Amniotic stem cell (primary cell): ENCODE measurements around the gene PNPLA7.
"Not testable (repeated sequence)": the region's sequence is repeated elsewhere in the genome, so short reads cannot be mapped to it uniquely, and the experiment has no call there.

ENCODE experiments used
- DNase-seq: peaks from one replicate; lab custom pipeline; 2025; lab: John Stamatoyannopoulos, UW

The PNPLA7 gene

DNA sequence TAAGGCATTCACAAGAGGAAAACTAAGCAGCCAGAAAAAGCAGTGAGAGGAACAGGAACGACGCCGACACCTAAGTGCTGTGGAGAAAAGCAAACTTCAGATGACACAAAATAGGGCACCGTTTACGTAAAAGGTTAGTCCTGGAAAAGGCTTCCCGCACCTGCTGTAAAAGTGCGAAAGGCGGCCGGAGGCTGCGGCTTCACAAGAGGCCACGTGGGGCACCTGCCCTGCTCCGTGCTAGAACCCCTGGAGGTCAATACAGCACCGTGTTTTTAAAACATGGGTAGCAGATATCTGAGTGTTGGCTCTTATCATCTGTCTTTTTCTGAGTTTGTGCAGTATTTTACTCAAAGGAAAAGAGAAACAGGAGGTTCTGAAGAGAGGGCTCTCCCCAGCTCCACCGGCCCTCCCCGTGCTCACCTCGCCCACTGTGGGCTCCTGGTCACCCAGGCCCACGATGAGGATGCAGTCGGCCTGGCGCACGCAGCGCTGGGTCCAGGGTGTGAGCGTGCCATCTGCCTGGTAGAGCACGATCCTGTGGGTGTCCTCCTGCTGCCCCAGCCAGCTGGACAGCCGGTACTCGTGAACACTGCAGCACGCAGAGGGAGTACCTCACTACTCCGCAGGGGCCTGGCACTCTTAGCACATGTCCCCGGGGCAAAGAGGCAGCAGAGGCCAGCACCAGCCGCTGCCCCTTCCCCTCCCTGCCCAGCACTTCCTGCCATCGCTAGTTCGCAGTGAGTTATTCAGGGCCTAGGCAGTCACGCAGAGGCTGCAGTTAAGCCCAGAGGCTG, 70.1 kb downstream of the PNPLA7 start:
- DNase-seq = no peak

DNA sequence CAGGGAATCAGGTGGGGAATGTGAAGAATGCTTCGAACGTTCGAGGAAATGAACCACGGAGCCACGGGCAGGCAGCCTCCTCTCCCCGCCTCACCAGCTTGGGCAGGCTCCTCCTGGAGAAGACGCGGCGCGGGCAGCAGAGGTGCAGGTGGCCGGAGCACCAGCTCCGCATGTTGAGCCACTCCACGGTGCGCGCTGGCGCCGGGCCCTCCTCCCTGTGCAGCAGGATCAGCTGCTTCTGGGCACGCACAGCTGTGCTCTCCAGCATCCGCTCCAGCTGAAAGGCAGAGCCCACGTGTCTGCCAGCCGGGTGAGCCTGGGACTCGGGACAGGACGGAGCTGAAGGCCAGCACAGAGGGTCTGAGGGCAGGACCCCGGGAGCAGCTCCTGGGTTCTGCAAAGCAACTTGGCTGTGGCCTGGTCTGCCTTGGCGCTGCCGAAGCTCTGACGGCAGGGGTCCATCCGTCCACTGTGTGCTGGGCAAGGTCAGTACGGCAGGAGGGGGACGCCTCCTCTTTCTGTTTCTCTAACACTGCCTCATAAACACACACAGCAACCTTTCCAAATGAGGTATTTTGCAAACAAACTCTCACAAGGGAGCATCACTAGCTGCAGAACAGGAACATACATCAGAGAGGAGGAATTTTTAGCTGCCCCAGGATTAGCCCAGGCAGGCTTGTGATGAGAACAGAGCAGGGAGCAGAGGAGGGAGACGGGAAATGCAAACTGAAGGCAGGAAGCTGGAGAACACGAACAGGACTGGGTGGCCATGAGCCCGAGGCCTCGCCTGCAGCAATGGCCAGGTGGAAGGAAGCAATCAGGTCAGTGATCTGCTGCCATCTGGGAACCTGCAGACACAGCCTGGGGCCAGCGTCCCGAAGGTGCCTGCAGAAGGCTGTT, 71.0 kb downstream of the PNPLA7 start:
- no peak for DNase-seq

DNA sequence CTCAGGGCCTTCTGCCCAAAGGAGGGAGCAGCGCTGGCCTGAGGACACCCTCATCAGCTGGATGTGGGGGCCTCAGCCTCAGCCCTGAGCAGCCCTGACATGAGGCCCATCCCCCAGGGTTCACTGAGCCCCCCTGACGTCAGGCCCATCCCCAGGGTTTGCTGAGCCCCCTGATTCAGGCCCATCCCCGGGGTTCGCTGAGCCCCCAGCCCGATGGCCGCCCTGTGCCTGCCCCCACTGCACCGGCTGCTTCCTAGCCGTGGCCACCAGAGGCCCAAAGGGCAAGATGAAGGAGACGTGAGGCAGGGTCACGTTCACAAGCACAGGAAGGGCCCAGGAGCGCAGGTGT, 71.6 kb downstream of the PNPLA7 start:
- no peak for DNase-seq

DNA sequence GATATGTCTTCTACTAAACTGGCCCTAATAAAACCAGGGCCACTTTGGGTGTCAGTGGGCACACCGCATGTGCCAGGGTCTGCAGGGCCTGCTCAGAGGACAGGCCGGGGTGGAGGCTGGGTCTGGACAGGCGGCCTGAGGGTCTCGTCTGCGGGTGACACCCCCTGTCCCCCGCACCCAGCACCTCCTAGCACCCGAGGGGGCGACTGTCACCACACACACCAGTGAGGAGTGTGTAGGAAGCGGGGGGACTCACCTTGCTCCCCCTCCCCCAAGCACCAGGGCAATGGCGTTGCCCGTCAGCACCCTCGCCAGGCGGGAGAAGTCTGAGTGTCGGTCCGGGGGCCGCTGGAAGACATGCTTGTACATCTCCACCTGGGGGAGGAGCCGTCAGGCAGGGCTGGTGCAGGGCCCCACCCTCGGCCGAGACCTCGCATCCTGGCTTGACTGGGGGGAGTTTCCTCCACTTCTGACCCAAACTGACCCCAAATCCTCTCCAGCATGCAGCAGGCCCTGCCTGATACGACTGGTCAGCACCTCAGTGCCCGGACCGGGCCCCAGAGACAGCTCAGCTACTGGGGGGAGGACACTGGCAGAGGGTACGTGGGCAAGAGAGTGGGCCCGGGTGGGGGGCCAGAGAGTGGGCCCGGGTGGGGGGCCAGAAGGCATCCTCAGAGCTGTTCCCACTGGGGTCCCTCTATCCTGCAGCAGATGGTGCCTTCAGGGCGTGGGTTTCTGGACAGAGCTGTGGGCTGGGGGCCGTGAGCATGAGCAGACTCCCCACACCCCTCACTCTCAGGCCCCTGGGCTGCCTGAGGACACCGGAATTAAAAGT, 72.2 kb downstream of the PNPLA7 start:
- no peak for DNase-seq

DNA sequence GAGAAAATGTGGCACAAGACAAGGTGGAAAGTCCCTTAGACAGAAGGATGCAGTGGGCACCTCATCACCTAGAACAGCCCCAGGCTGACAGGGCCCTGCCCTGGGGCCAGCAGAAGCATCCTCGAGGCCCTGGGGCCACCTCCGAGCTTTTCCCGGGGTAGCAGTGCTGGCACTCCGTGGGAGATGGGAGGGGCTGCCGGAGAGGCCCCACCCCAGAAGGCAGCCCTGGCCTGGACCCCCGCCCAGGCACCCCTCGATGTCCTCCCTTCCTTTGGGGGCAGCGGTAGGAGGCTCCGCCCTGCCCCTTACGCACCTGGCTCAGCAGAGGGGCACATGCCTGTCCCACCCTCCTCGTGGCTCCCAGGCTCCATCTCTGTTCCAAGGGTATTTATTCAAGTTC, 73.3 kb downstream of the PNPLA7 start:
- DNase-seq = no peak

DNA sequence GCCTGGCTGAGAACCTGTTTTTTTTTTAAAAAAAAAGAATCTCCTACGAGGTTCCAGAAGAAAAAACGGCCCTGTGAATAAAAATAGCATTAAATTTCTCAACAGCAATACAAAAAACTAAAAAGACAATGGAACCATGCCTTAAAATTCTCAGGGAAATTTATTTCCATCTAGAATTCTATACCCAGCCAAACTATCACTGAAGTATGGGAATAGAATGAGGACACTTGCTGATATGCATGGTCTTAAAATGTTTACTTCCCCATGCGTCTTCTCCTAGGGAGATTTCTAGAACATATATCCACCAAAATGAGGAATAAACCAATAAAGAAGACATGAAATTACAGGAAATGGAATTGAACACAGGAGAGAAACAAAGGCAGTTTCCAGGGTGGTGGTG, 74.5 kb downstream of the PNPLA7 start:
- DNase-seq = no peak

DNA sequence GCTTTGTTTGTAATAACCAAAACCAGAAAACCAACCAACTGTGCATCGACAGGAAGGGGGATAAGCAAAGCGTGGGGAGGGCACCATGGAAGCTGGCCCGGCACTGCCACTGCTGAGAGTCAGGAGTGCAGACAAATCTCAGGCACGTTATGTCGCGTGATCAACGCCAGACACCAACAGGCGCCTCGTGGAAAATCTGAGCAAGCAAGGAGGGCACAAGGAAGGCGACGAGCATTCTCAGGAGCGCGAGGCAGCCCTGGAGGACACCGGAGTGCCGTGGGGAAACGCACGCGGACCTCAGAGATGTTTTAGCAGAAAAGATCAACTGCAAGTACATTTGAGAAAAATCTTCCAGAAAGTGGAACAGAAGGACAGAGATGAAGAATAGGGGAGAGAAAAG, 75.9 kb downstream of the PNPLA7 start:
- DNase-seq = no peak

DNA sequence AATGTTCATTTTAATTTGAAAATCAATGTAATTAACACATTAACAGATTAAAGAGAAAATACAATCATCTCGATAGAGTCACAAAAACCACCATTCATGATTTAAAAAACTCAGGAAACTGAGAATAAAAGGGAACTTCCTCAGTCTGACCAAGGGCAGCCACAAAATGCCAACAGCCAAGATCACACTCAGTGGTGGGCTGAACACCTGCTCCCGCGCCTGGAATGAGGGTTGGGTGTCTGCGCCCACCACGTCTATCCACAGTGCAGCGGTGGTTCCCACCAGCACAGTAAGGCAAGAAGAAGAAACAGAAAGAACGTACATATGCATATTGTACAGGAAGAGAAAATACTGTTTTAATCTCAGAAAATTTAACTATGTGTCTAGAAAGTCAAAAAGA, 79.4 kb downstream of the PNPLA7 start:
- DNase-seq = no peak

DNA sequence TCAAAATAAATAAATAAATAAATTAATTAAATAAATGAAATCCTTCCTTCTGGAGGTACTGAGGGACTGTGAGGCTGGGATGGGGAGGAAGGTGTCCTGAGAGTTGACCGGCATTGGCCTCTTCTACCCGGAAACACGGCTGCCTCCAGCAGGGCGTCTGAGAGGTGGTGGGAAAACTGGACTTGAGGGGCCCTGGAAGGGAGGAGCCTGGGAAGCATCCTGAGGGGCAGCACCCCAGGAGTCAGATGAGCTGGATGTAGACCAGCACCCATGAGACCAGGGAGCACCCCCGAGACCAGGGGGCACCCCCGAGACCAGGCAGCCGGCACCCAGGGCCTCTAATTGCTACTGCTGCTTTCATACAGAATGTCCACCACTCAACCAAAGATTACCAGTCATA, 82.3 kb downstream of the PNPLA7 start:
- no peak for DNase-seq

DNA sequence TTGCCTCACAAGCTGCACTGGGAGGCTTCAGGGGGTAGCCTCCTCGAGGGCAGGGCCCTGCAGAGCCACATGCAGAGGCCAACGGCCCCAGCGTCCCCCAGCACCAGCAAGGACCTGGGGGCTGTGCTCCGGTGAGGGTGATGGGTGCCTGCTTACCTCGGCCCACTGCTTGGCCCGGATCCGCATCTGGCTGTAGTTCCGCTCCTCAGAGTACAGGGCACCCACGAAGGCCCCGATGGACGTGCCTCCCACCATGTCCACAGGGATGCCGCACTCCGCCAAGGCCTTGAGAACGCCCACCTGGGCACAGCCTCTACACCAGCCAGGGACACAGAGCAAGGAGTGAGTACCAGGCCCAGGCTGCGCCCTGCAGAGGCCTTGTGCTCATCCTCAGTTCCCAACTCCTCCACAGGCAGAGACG, 83.0 kb downstream of the PNPLA7 start:
- no peak for DNase-seq

DNA sequence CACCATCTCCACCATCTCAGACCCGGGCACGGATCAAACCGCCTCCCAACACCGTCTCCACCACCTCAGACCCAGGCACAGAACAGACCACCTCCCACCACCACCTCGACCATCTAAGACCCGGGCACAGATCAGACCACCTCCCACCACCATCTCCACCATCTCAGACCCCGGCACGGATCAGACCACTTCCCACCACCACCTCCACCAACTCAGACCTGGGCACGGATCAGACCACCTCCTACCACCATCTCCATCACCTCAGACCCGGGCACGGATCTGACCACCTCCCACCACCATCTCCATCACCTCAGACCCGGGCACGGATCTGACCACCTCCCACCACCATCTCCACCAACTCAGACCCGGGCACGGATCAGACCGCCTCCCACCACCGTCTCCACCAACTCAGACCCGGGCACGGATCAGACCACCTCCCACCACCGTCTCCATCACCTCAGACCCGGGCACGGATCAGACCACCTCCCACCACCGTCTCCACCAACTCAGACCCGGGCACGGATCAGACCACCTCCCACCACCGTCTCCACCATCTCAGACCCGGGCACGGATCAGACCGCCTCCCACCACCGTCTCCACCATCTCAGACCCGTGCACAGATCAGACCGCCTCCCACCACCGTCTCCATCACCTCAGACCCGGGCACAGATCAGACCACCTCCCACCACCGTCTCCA, 83.7 kb downstream of the PNPLA7 start:
- not testable (repeated sequence) for DNase-seq

DNA sequence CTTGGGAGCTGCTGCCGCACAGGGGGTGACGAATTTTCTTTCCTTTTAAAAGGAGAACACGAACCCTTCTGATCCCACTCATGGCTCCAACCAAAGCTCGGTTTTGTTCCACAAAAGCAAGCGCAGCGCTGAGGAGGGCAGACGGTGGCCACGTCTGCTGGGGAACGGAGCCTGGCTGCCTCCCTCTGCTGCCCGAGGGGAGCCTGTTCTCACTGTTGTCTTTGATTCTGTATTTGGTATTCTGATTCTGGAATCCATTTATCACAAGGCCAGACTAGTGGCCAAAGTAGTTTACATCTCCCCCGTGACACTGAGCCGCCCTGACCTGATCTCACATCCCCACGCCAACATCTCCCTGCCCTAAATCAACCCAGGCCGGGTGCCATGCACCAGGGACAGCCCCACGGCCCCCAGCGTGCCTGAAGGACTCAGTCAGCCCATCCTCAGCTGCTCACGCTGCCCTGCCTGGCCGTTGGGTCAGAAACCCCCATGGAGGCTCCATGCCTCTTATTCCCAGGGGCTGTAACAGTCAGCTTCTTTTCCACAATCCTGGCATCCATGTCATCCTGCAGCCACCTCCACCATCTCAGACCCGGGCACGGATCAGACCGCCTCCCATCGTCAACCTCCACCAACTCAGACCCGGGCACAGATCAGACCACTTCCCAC, 84.3 kb downstream of the PNPLA7 start:
- no peak for DNase-seq

DNA sequence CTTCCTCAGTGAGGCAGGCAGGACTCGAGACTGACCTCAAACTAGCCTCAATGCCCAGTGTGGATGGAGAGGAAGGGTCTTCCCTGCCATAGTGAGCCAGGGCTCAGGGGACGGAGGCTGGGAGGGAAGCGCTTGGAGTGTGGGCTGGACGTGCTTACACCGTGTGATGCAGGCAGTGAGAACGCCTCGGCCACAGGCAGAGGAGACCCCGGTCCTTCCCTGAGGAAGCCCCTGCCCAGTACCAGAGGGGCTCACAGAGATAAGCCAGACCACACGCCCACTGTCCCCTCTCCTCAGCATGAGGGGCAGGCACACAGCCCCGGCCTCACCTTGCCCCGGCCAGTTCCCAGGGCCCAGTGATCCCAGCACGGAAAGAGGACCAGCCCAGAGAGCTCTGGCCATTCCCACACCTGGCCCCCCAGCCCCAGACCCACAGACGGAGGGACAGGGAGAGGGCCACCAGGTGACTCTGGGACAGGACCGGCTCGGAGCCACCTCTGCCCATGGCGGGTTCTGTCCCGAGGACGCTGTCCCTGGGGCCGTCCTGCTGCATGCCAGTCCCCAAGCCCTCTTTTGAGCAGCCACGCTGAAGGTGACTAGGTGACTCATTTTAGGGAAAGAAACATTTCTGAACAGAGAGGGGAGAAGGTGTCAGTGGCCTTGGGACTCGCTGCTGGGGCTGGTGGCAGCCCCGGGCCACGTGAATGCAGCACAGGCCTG, 85.0 kb downstream of the PNPLA7 start:
- DNase-seq = no peak

DNA sequence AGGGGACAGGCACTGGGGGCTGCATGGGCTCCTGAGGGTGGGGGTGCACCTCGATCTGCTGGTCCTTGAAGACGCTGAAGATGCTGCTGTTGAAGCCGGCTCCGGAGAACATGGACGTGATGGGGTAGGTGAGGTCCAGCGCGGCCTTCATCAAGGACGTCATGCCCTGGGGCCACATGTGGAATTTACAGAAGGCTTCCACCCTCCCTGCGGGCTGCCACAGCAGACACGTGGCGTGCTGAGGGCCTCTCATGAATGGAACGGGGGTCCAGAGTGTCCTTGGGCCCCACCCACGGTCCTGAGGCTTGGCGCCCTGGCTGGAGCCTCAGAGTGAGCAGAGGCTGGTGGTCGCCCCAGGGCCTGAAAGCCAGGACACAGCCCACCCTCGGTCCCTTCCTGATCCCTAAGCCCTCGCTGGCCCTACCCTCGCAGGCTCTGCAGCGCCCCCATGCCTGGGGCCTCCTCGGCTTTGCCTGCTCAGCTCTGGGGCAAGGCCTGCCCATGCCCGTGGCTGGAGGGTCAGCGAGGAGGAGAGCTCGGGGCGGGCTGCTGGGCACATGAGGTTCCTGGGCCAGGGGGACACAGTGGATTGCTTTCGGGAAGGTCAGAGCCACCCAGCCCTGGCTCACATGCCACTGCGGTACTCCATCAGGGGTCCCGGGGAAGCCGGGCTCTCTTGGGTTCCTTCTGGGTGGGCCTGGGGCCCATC, 85.8 kb downstream of the PNPLA7 start:
- no peak for DNase-seq

DNA sequence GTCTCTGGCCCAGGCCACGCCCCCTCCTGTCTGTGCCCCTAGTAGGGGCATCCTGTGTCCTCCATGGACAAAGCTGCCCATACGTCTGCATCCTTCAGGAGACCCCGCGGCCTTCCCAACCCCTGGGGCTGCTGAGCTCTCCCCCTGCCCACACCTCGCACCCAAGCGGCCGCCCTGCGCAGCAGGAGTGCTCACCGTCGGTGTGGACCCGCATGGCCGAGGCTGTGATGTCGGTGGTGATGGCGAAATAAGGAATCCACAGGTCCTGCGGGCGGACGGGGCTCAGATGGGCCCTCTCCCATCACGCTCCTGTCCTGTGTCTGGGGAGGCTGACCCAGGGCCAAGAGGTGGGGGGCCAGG, 86.3 kb downstream of the PNPLA7 start:
- DNase-seq = no peak

DNA sequence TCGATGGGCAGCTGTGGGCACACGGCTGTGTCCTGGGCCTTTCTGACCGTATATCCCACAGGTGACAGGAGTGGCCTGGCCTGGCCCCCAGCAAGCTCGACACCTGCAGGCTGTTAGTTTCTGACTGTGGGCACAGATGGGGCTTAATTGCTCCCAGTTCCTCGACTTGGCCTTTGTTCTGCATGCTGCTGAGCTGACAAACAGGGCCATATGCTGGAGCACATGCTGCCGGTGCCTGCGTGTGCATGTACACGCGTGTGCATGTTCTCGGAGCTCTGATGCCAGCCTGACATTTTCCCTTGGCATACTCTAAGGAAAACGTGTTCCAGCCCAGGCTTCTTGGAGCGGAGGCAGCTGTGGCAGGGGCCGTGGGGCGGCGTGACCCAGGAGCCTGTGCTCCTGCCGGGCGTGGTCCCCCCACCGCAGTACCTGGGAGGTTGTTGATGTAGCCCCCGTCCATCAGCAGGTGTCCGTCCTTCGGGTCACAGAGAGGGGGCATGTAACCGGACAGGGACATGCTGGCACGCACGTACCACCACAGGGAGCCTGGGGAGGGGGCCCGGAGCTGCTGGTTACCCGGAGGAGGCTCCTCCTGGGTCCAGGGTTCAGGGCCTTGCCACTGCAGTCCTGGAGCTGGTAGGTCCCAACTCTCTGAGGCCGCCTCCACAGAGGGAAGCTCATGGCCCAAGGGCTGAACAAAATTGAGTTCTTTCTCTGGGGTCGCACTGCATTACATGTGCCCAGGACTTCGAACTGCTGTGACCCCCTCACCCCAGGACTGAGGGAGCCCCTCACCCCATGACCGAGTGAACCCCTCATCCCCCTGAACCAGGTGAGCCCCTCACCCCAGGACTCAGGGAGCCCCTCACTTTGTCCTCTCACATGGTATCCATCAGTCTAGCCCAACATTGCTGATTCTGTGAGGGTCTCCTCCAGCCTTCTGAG, 86.9 kb downstream of the PNPLA7 start:
- DNase-seq = no peak

DNA sequence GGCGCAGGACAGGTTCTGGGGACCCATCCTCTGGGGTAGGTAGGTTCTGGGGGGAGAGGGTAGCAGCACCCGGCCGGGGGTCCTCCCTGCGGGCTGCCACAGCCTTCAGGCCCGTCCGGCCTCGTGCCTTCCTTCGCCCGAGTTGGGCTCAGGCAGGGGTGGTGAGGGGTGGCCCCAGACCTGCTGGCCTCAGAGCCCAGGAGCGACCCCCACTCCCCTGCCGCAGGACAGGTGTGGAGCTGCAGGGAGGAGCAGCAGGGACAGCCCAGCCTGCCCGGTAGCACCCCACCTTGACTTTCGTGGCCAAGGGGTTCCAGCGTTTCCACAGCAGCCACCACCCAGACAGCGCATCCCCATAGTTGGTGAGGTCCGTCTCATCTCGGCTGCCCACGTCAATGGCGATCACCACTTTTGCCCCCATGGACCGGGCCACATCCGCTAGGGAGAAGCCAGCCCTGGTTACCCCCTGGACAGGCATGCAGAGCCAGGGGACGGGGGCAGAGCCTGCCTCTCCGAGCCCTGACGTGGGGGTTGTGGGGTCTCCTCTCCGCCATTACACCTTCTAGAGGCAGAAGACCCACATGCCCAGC, 87.7 kb downstream of the PNPLA7 start:
- no peak for DNase-seq

DNA sequence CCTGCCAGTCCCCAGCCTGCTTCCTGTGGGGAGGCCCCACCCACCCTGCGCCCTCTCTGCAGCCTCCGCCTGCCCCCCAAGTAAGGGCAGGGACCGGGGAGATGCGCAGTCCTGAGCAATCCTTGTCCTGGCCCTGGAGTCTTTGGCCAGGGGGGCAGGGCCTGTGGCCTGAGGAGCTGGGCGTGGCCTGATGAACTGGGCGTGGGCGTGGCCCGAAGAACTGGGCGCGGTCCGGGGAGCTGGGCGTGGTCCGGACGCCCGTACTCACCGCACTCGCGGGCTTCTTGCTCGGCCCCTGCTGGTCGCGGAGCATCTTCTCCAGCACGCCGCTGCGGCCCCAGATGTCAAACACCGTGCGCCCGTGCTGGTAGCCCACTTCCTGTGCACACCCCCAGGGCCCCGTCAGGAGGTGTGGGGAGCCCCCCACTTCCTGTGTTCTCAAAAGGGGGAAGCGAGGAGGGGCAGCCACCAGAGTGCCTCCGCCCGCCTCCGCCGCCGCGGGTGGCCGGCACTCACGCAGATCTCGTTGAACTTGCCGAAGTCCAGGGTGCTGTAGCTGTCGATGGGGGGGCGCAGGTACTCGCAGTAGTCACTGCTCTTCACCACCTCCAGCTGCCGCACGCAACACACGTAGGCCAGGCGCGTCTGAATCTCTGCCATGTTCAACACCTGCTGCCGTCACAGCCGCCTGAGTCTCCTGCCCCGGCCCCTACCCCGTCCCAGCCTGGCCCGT, 88.4 kb downstream of the PNPLA7 start:
- DNase-seq = no peak
